ENCODE results near the gene EIF4G1. TPM values are rescaled to one million over a fixed set of nuclear protein-coding genes. Genes with fewer than 3 reads are reported as not detected.

EIF4G1 gene
- total RNA-seq, 1 experiment from 2014 or later, result 312 TPM

- H3K9me3 ChIP-seq (replicated peaks), result no peaks in the 10 kb centered on the region
- peaks cover 62% of the 10 kb centered on the region for H3K36me3 ChIP-seq
- no peak for DNase-seq
- H3K4me3 ChIP-seq, result no peak overlapping the region
- no peak overlapping the region for H3K27ac ChIP-seq
- H3K4me1 ChIP-seq, result peaks cover 3% of the 10 kb centered on the region; the same call in 1 of the 2 replicates
- H3K27me3 ChIP-seq, result no peaks in the 10 kb centered on the region
Measured at GRCh38 chr3:184317201-184317600, 2.8 kb downstream of the EIF4G1 start.

GRCh38 chr3:184320104-184320445, 5.7 kb downstream of the EIF4G1 start:
- H3K27me3 ChIP-seq, result no peaks in the 10 kb centered on the region
- H3K27ac ChIP-seq, result no peak overlapping the region
- no peak overlapping the region for H3K4me3 ChIP-seq
- no peaks in the 10 kb centered on the region for H3K9me3 ChIP-seq (replicated peaks)
- peaks cover 91% of the 10 kb centered on the region for H3K36me3 ChIP-seq
- peak; percentile 58 to 64 for DNase-seq
- no peaks in the 10 kb centered on the region; the same call in 1 of the 2 replicates for H3K4me1 ChIP-seq

GRCh38 chr3:184321666-184322065, 7.3 kb downstream of the EIF4G1 start:
- Histone ChIP-seq H3K9me3 (replicated peaks) (no peaks in the 10 kb centered on the region), H3K4me3 (no peak overlapping the region), H3K27me3 (no peaks in the 10 kb centered on the region), H3K4me1 (no peaks in the 10 kb centered on the region; the same call in 1 of the 2 replicates), H3K27ac (no peak overlapping the region), H3K36me3 (peaks cover 98% of the 10 kb centered on the region)
- DNase-seq, result no peak

GRCh38 chr3:184322731-184323487, 8.5 kb downstream of the EIF4G1 start:
- DNase-seq, result no peak
- Histone ChIP-seq H3K4me1 (no peaks in the 10 kb centered on the region; the same call in 1 of the 2 replicates), H3K27ac (no peak overlapping the region), H3K36me3 (peaks cover 98% of the 10 kb centered on the region), H3K27me3 (no peaks in the 10 kb centered on the region), H3K4me3 (no peak overlapping the region), H3K9me3 (replicated peaks) (no peaks in the 10 kb centered on the region)

GRCh38 chr3:184323696-184324095, 9.3 kb downstream of the EIF4G1 start:
- H3K36me3 ChIP-seq, result peaks cover 97% of the 10 kb centered on the region
- no peaks in the 10 kb centered on the region; the same call in 1 of the 2 replicates for H3K4me1 ChIP-seq
- DNase-seq, result no peak

GRCh38 chr3:184325269-184325668, 10.9 kb downstream of the EIF4G1 start:
- H3K27me3 ChIP-seq, result no peaks in the 10 kb centered on the region
- peaks cover 98% of the 10 kb centered on the region for H3K36me3 ChIP-seq
- no peak for DNase-seq
- H3K4me3 ChIP-seq, result no peak overlapping the region
- no peaks in the 10 kb centered on the region for H3K9me3 ChIP-seq (replicated peaks)
- no peaks in the 10 kb centered on the region for H3K4me1 ChIP-seq
- H3K27ac ChIP-seq, result no peak overlapping the region

More at GRCh38 chr3:184323696-184324095, 9.3 kb downstream of the EIF4G1 start:
- Histone ChIP-seq H3K4me3 (no peak overlapping the region), H3K27ac (no peak overlapping the region), H3K9me3 (replicated peaks) (no peaks in the 10 kb centered on the region), H3K27me3 (no peaks in the 10 kb centered on the region)

GRCh38 chr3:184325715-184326369, 11.4 kb downstream of the EIF4G1 start:
- Histone ChIP-seq H3K36me3 (peaks cover 98% of the 10 kb centered on the region), H3K27me3 (no peaks in the 10 kb centered on the region), H3K4me3 (no peak overlapping the region), H3K4me1 (no peaks in the 10 kb centered on the region), H3K9me3 (replicated peaks) (no peaks in the 10 kb centered on the region), H3K27ac (no peak overlapping the region)
- DNase-seq, result no peak

- Histone ChIP-seq H3K4me3 (no peak overlapping the region), H3K4me1 (no peaks in the 10 kb centered on the region), H3K9me3 (replicated peaks) (no peaks in the 10 kb centered on the region), H3K36me3 (peaks cover 96% of the 10 kb centered on the region), H3K27ac (no peak overlapping the region), H3K27me3 (no peaks in the 10 kb centered on the region)
- DNase-seq, result no peak
Measured at GRCh38 chr3:184327171-184327570, 12.8 kb downstream of the EIF4G1 start.

- Histone ChIP-seq H3K4me3 (no peak overlapping the region), H3K36me3 (peaks cover 93% of the 10 kb centered on the region), H3K9me3 (replicated peaks) (no peaks in the 10 kb centered on the region), H3K27me3 (no peaks in the 10 kb centered on the region), H3K4me1 (no peaks in the 10 kb centered on the region), H3K27ac (no peak overlapping the region)
- no peak for DNase-seq
Measured at GRCh38 chr3:184328516-184328915, 14.1 kb downstream of the EIF4G1 start.

GRCh38 chr3:184332370-184333090, 18.1 kb downstream of the EIF4G1 start:
- DNase-seq, result no peak
- Histone ChIP-seq H3K27me3 (no peaks in the 10 kb centered on the region), H3K4me1 (peaks cover 7% of the 10 kb centered on the region; the same call in 1 of the 2 replicates), H3K9me3 (replicated peaks) (no peaks in the 10 kb centered on the region), H3K36me3 (peaks cover 70% of the 10 kb centered on the region), H3K4me3 (no peak overlapping the region), H3K27ac (no peak overlapping the region)

- no peak for DNase-seq
- peaks cover 64% of the 10 kb centered on the region for H3K36me3 ChIP-seq
- H3K27ac ChIP-seq, result no peak overlapping the region
- no peaks in the 10 kb centered on the region for H3K9me3 ChIP-seq (replicated peaks)
- no peak overlapping the region for H3K4me3 ChIP-seq
- H3K4me1 ChIP-seq, result peaks cover 7% of the 10 kb centered on the region; the same call in 1 of the 2 replicates
- no peaks in the 10 kb centered on the region for H3K27me3 ChIP-seq
Measured at GRCh38 chr3:184333190-184333589, 18.8 kb downstream of the EIF4G1 start.

GRCh38 chr3:184333700-184334099, 19.3 kb downstream of the EIF4G1 start:
- no peak for DNase-seq
- Histone ChIP-seq H3K36me3 (peaks cover 60% of the 10 kb centered on the region), H3K27ac (no peak overlapping the region), H3K4me3 (no peak overlapping the region), H3K9me3 (replicated peaks) (no peaks in the 10 kb centered on the region), H3K27me3 (no peaks in the 10 kb centered on the region), H3K4me1 (peaks cover 7% of the 10 kb centered on the region; the same call in 1 of the 2 replicates)

- Histone ChIP-seq H3K4me3 (no peak overlapping the region), H3K9me3 (replicated peaks) (no peaks in the 10 kb centered on the region), H3K4me1 (peaks cover 7% of the 10 kb centered on the region; the same call in 1 of the 2 replicates), H3K27ac (no peak overlapping the region), H3K27me3 (no peaks in the 10 kb centered on the region), H3K36me3 (peaks cover 51% of the 10 kb centered on the region)
- no peak for DNase-seq
Measured at GRCh38 chr3:184334470-184335158, 20.2 kb downstream of the EIF4G1 start.

GRCh38 chr3:184335291-184335660, 20.9 kb downstream of the EIF4G1 start:
- no peaks in the 10 kb centered on the region for H3K27me3 ChIP-seq
- H3K4me1 ChIP-seq, result peaks cover 7% of the 10 kb centered on the region; the same call in 1 of the 2 replicates
- no peak for DNase-seq
- peaks cover 44% of the 10 kb centered on the region for H3K36me3 ChIP-seq
- peak overlapping the region; percentile 63 for H3K4me3 ChIP-seq
- H3K27ac ChIP-seq, result no peak overlapping the region
- no peaks in the 10 kb centered on the region for H3K9me3 ChIP-seq (replicated peaks)
